H1 (cell line): ENCODE results near the gene TTC33. TPM values are rescaled to one million over a fixed set of nuclear protein-coding genes. Genes with fewer than 3 reads are reported as not detected.

Experiments used
- CBX8 ChIP-seq: fragments of 300-800, 300-1000 bp; sonication (generic); IDR thresholded peaks from 2 replicates; pipeline ENCODE4 v1.7.1; 2016; ENCODE audit warnings: low read depth, low read length, borderline replicate concordance
- PHF8 ChIP-seq: fragments of 200-600 bp; sonication (generic); conservative IDR thresholded peaks from 2 replicates; pipeline ENCODE4 v1.7.1; 2012; ENCODE audit warnings: low read depth, mild to moderate bottlenecking, inconsistent platforms, low read length, moderate library complexity
- polyA plus RNA-seq, 7 experiments: library from polyadenylated mRNA; depleted of rRNA in 3 of 7; stranded (reverse) in 5 of 7; unstranded in 2 of 7; fragments of >200 nt in 5 of 7; fragments of 200-250 nt in 2 of 7; gene quantifications; 1 replicate in 5 of 7; 2 replicates in 1 of 7; 4 replicates in 1 of 7; pipeline versions ENCODE4 v1.2.1 to v1.2.3, GENCODE V29; 2011 to 2013; ENCODE audit warnings: missing spikeins in 2 of 7, mixed read lengths in 2 of 7
- total RNA-seq: library from RNA; stranded (reverse); fragmentation: NEBNext Ultra II Directional; extraction: Animal tissue kit (Norgen Biotek cat#: 25700); gene quantifications from 2 replicates; pipeline ENCODE4 v1.2.1, GENCODE V29; 2021

TTC33 gene
- total and polyA plus RNA-seq, 2 of the 8 experiments (the other 6 are each of a cell fraction or from before 2014, with no cell fraction given) = 1.2 to 12.6 TPM

GRCh38 chr5:40490464-40491111 is 265.2 kb downstream of the TTC33 start (continued):
- TF ChIP-seq CBX8 = no peak
- no peak for TF ChIP-seq PHF8
